Glutamatergic neuron (in vitro differentiated cells): ENCODE data around the gene PDCD4. TPM values are rescaled to one million over a fixed set of nuclear protein-coding genes. Genes with fewer than 3 reads are reported as not detected.

Source experiments
- DNase-seq: peaks from one replicate; pipeline ENCODE4 v3.0.0; 2022
- H3K27ac Mint-ChIP-seq: one replicate; pipeline ENCODE4 v1.8.0; 2020; ENCODE audit warnings: mild to moderate bottlenecking, mixed read lengths, inconsistent platforms; ENCODE audit not compliant: unreplicated experiment
- H3K27me3 Mint-ChIP-seq: one replicate; pipeline ENCODE4 v1.8.0; 2020; ENCODE audit warnings: mild to moderate bottlenecking, moderate library complexity, mixed read lengths, inconsistent platforms; ENCODE audit not compliant: unreplicated experiment
- H3K36me3 Mint-ChIP-seq: one replicate; pipeline ENCODE4 v1.8.0; 2020; ENCODE audit warnings: mild to moderate bottlenecking, mixed read lengths, inconsistent platforms; ENCODE audit not compliant: unreplicated experiment
- H3K4me1 Mint-ChIP-seq: one replicate; pipeline ENCODE4 v1.8.0; 2020; ENCODE audit warnings: mild to moderate bottlenecking, low read depth, mixed read lengths, inconsistent platforms; ENCODE audit not compliant: unreplicated experiment
- H3K4me3 Mint-ChIP-seq: one replicate; pipeline ENCODE4 v1.8.0; 2020; ENCODE audit warnings: mild to moderate bottlenecking, mixed read lengths, inconsistent platforms; ENCODE audit not compliant: unreplicated experiment
- H3K9me3 Mint-ChIP-seq: one replicate; pipeline ENCODE4 v1.8.0; 2020; ENCODE audit warnings: mild to moderate bottlenecking, moderate library complexity, mixed read lengths, inconsistent platforms; ENCODE audit not compliant: unreplicated experiment
- CTCF ChIP-seq: fragments of 200-600 bp; sonication (generic); IDR thresholded peaks from one replicate; pipeline ENCODE4 v1.5.0; 2021; ENCODE audit not compliant: partially characterized antibody, unreplicated experiment
- total RNA-seq: library from RNA; stranded (reverse); fragmentation: NEBNext Ultra II Directional; extraction: Animal tissue kit (Norgen Biotek cat#: 25700); gene quantifications from one replicate; pipeline ENCODE4 v1.2.1, GENCODE V29; 2021; ENCODE audit not compliant: unreplicated experiment

Gene PDCD4
- total RNA-seq, 1 donor from 2014 or later, result 149 TPM

- Mint-ChIP-seq H3K4me3 (no peak overlapping the region), H3K9me3 (no peaks in the 10 kb centered on the region), H3K4me1 (peaks cover 40% of the 10 kb centered on the region), H3K36me3 (no peaks in the 10 kb centered on the region), H3K27me3 (no peaks in the 10 kb centered on the region), H3K27ac (peak overlapping the region; percentile 49)
- no peak for DNase-seq
- TF ChIP-seq CTCF, result no peak
These were observed 20.6 kb upstream of the PDCD4 start for GRCh38 chr10:110851020-110851612.

- H3K27ac Mint-ChIP-seq, result no peak overlapping the region
- TF ChIP-seq CTCF, result no peak
- H3K9me3 Mint-ChIP-seq, result no peaks in the 10 kb centered on the region
- H3K4me3 Mint-ChIP-seq, result no peak overlapping the region
- H3K4me1 Mint-ChIP-seq, result peaks cover 29% of the 10 kb centered on the region
- no peaks in the 10 kb centered on the region for H3K27me3 Mint-ChIP-seq
- H3K36me3 Mint-ChIP-seq, result no peaks in the 10 kb centered on the region
- no peak for DNase-seq
These were observed 19.4 kb upstream of the PDCD4 start for GRCh38 chr10:110852255-110852896.

GRCh38 chr10:110852947-110853346 is 18.8 kb upstream of the PDCD4 start:
- Mint-ChIP-seq H3K36me3 (no peaks in the 10 kb centered on the region), H3K4me1 (peaks cover 29% of the 10 kb centered on the region), H3K9me3 (no peaks in the 10 kb centered on the region), H3K27ac (no peak overlapping the region), H3K27me3 (no peaks in the 10 kb centered on the region), H3K4me3 (no peak overlapping the region)
- no peak for DNase-seq
- TF ChIP-seq CTCF, result no peak

- H3K4me1 Mint-ChIP-seq, result peaks cover 30% of the 10 kb centered on the region
- no peak overlapping the region for H3K4me3 Mint-ChIP-seq
- H3K36me3 Mint-ChIP-seq, result no peaks in the 10 kb centered on the region
- H3K27ac Mint-ChIP-seq, result no peak overlapping the region
- no peaks in the 10 kb centered on the region for H3K27me3 Mint-ChIP-seq
- no peak for TF ChIP-seq CTCF
- no peak for DNase-seq
- H3K9me3 Mint-ChIP-seq, result peaks cover 2% of the 10 kb centered on the region
These were observed 17.7 kb upstream of the PDCD4 start for GRCh38 chr10:110853921-110854605.
